ENCODE measurements around the gene RBBP8NL.

RBBP8NL gene

GRCh38 chr20:62420846-62421715 is 6.3 kb downstream of the RBBP8NL start:
- no peak for DNase-seq (ENCODE audit: low read depth)
- TF ChIP-seq, protein P1, sequence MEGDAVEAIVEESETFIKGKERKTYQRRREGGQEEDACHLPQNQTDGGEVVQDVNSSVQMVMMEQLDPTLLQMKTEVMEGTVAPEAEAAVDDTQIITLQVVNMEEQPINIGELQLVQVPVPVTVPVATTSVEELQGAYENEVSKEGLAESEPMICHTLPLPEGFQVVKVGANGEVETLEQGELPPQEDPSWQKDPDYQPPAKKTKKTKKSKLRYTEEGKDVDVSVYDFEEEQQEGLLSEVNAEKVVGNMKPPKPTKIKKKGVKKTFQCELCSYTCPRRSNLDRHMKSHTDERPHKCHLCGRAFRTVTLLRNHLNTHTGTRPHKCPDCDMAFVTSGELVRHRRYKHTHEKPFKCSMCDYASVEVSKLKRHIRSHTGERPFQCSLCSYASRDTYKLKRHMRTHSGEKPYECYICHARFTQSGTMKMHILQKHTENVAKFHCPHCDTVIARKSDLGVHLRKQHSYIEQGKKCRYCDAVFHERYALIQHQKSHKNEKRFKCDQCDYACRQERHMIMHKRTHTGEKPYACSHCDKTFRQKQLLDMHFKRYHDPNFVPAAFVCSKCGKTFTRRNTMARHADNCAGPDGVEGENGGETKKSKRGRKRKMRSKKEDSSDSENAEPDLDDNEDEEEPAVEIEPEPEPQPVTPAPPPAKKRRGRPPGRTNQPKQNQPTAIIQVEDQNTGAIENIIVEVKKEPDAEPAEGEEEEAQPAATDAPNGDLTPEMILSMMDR (IDR thresholded peaks at IDR 0.05; ENCODE audit: low read length, missing control alignments), result no peak

GRCh38 chr20:62419759-62420158 is 7.6 kb downstream of the RBBP8NL start:
- TF ChIP-seq, protein P1 (IDR thresholded peaks at IDR 0.05; ENCODE audit: low read length, missing control alignments), result no peak

More at GRCh38 chr20:62420846-62421715, 6.3 kb downstream of the RBBP8NL start:
- H3K4me3 ChIP-seq (replicated peaks; ENCODE audit: low read depth, low read length), result no peak overlapping the region

GRCh38 chr20:62418709-62419487 is 8.4 kb downstream of the RBBP8NL start:
- TF ChIP-seq, protein P1 (IDR thresholded peaks at IDR 0.05; ENCODE audit: low read length, missing control alignments), result no peak
- no peak for DNase-seq (ENCODE audit: low read depth)
- no peak overlapping the region for H3K4me3 ChIP-seq (replicated peaks; ENCODE audit: low read depth, low read length)

More at GRCh38 chr20:62419759-62420158, 7.6 kb downstream of the RBBP8NL start:
- no peak for DNase-seq (ENCODE audit: low read depth)
- no peak overlapping the region for H3K4me3 ChIP-seq (replicated peaks; ENCODE audit: low read depth, low read length)

DNA sequence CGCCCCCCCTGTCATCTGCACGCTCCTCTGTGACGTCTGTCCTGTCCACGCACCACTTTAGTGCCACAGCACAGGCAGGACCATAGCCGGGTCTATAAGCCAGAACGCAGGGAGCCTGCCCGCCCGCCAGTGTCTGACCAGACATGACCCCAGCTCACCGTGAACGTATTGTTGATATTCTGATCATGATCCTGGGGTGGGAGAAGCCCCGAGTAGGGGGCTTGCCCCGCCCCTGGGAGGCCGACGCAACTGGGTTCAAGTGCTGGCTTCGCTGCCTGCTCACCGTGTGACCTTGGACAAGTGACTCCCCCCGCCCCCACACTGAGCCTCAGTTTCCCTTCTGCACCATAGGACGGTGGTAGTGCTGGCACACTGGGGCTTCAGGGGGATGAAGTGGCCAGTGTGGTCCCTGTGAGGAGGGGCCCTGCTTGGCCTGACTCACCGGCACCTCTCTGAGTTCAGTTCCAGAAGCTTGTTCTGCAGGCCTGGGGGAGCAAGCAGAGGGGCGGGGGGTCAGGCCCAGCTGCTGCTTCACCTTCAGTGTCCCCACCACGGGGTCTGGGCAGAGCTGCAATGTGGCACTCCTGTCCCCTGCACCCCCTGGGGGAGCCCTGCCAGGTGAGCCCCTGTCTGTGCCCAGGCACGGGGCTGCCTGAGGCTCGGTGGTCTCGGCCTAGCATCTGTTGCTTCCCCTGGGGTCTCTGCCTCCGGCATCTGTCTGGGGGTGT is 9.2 kb downstream of the RBBP8NL start:
- H3K4me3 ChIP-seq (replicated peaks; ENCODE audit: low read depth, low read length), result no peak overlapping the region
- no peak for DNase-seq (ENCODE audit: low read depth)
- TF ChIP-seq, protein P1 (IDR thresholded peaks at IDR 0.05; ENCODE audit: low read length, missing control alignments), result no peak

DNA sequence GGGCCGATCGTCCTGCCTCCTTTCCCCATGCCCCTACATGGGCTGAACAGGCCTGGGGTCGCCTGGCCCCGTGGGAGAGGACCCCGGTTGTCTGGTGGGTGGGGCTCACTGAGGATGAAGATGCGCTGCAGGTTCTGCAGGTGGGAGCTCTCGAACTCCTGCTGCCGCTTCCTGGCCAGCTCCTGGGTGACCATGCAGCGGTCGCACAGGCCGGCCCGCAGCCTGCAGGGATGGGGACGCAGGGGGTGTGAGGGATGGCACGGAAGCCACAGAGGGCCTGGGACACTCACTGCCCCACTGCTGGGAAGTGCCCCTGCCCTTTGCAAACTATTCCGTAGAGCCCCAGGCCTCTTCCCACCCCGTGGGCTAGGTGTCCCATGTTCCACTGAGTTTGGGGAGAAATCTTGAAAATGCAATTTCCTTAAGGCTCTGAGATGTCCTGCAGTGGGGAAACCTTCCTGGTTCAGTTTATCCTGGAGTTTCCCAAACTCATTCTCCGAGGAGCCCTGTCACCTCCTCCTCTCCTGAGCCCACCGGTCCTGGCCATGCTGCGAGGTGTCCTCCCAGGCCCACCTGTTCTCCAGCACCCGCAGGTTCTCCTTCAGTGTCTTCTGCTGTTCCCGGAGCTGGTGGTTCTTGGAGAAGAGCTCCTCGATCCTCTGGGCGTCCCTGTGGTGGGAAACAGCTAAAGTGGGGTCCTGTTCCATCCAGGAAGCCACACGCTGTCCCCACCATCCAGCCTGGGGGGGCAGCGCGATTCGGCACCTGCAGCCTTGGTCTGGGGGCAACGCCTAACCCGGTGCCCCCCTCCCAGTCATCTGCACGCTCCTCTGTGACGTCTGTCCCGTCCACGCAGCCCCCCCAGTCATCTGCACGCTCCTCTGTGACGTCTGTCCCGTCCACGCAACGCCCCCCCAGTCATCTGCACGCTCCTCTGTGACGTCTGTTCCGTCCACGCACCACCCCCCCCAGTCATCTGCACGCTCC is 10.4 kb downstream of the RBBP8NL start:
- no peak overlapping the region for H3K4me3 ChIP-seq (replicated peaks; ENCODE audit: low read depth, low read length)
- TF ChIP-seq, protein P1 (IDR thresholded peaks at IDR 0.05; ENCODE audit: low read length, missing control alignments), result no peak
- no peak for DNase-seq (ENCODE audit: low read depth)
